Activated CD4-positive, alpha-beta memory T cell treated with anti-CD3 and anti-CD28 coated beads, Interleukin-2, amount 10 ng/mL, durations not matched to agents 7 days and 5 days (primary cell): Measurements from ENCODE around the gene ADRB2. TPM values are rescaled to one million over a fixed set of nuclear protein-coding genes. Genes with fewer than 3 reads are reported as not detected.

Experiments
- CTCF ChIA-PET: fragments of 350-600 bp; sonication (Branson Sonifier 250); formaldehyde crosslinking; loops from one replicate; lab custom pipeline; 2021; ENCODE audit warnings: antibody characterized with exemption, inconsistent platforms; lab: Charles Lee
- POLR2A ChIA-PET: fragments of 350-600 bp; sonication (Branson Sonifier 250); formaldehyde crosslinking; loops from one replicate; lab custom pipeline; 2021; ENCODE audit warnings: antibody characterized with exemption; lab: Charles Lee
- DNase-seq: peaks from one replicate; pipeline ENCODE4 v3.0.0-alpha.2; 2020
- H3K27ac Mint-ChIP-seq: one replicate; pipeline ENCODE4 v1.8.0; 2021; ENCODE audit warnings: mild to moderate bottlenecking, mixed read lengths
- H3K27me3 Mint-ChIP-seq: one replicate; pipeline ENCODE4 v1.8.0; 2021; ENCODE audit warnings: mixed read lengths
- H3K36me3 Mint-ChIP-seq: one replicate; pipeline ENCODE4 v1.8.0; 2021; ENCODE audit warnings: low read depth, mixed read lengths
- H3K4me1 Mint-ChIP-seq: one replicate; pipeline ENCODE4 v1.8.0; 2021; ENCODE audit warnings: mixed read lengths
- H3K4me3 Mint-ChIP-seq: one replicate; pipeline ENCODE4 v1.8.0; 2021; ENCODE audit warnings: mild to moderate bottlenecking, mixed read lengths
- H3K9me3 Mint-ChIP-seq: one replicate; pipeline ENCODE4 v1.8.0; 2021; ENCODE audit warnings: mixed read lengths
- total RNA-seq, 2 experiments: library from RNA; stranded (reverse); gene quantifications; one replicate each; pipeline ENCODE4 v1.2.3, GENCODE V29; 2021

ADRB2 gene
- total RNA-seq = 1 to 10 TPM; 6.7 to 6.9 TPM

DNA sequence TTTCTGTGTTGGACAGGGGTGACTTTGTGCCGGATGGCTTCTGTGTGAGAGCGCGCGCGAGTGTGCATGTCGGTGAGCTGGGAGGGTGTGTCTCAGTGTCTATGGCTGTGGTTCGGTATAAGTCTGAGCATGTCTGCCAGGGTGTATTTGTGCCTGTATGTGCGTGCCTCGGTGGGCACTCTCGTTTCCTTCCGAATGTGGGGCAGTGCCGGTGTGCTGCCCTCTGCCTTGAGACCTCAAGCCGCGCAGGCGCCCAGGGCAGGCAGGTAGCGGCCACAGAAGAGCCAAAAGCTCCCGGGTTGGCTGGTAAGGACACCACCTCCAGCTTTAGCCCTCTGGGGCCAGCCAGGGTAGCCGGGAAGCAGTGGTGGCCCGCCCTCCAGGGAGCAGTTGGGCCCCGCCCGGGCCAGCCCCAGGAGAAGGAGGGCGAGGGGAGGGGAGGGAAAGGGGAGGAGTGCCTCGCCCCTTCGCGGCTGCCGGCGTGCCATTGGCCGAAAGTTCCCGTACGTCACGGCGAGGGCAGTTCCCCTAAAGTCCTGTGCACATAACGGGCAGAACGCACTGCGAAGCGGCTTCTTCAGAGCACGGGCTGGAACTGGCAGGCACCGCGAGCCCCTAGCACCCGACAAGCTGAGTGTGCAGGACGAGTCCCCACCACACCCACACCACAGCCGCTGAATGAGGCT is at the start of gene ADRB2:
Gene ADRB2 (plus strand): TSS at position 559 of the 686 bp plus-strand sequence. CDS start 221 bp downstream, outside the sequence.
- DNase-seq = peak; percentile 95
- peak within 1 kb of the TSS; percentile 85 for H3K27ac Mint-ChIP-seq
- H3K4me3 Mint-ChIP-seq = peak within 1 kb of the TSS; percentile 78
- ChIA-PET CTCF (interaction anchor here (1.0 to 1.5 kb wide), 5 partner anchors 21 to 131 kb away, joined by 3 to 9 read pairs (median 6); no protein-coding TSS in a partner anchor), POLR2A (interaction anchor here (0.8 to 3.7 kb wide), 17 partner anchors 9 to 520 kb away, joined by 3 to 58 read pairs (median 4); partner anchors contain the start of gene FBXO38)
- no peaks in the 10 kb centered on the region for H3K9me3 Mint-ChIP-seq
- peaks cover 36% of the 10 kb centered on the region for H3K27me3 Mint-ChIP-seq
- peaks cover 12% of the 10 kb centered on the region for H3K36me3 Mint-ChIP-seq
- H3K4me1 Mint-ChIP-seq = peaks cover 55% of the 10 kb centered on the region

DNA sequence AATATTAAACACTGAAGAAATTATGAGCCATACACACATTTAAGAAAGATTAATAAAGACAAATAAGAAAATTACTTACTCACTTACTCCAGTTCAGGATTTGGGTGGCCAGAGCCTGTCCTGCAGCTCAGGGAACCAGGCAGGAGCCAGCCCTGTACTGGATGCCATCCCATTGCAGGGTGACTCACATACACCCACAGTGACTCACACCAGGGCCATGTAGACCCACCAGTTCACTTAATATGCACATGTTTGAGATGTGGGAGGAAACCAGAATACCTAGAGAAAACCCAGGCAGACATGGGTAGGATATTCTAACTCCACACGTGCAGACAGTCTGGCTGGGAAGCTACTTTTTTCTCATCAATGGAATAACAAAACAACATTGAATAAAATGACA is 49.6 kb upstream of the ADRB2 start:
- no peak overlapping the region for H3K27ac Mint-ChIP-seq

DNA sequence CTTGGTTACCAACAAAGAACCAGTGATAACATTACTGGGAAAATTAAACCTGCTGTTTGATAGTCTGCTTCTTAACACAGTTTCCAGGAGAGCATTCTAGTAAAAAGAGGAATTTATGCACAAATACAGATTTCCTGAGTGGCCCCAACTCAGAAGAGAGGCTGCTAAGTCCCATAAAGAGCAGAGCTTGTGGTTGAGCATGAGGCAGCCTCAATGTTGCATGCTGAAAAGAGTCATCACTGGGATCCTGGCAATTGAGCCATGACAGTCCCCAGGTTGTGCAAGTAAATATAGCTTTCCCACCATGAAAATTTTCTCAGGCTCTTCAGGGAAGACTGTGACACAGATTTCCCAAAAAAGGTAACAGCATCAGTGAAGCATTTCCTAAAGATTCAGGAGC is 47.5 kb upstream of the ADRB2 start:
- ChIA-PET CTCF (no interaction called here), POLR2A (no interaction called here)
- Mint-ChIP-seq H3K27me3 (peaks cover 17% of the 10 kb centered on the region), H3K27ac (no peak overlapping the region), H3K4me3 (no peak overlapping the region), H3K9me3 (no peaks in the 10 kb centered on the region), H3K36me3 (no peaks in the 10 kb centered on the region), H3K4me1 (no peaks in the 10 kb centered on the region)
- DNase-seq = no peak

More for the DNA sequence above, 49.6 kb upstream of the ADRB2 start:
- Mint-ChIP-seq H3K4me1 (no peaks in the 10 kb centered on the region), H3K9me3 (no peaks in the 10 kb centered on the region), H3K27me3 (peaks cover 22% of the 10 kb centered on the region), H3K4me3 (no peak overlapping the region), H3K36me3 (no peaks in the 10 kb centered on the region)
- ChIA-PET POLR2A (no interaction called here), CTCF (interaction anchor here (0.9 kb wide), 1 partner anchor 46 kb away, joined by 3 read pairs; no protein-coding TSS in a partner anchor)
- DNase-seq = no peak

DNA sequence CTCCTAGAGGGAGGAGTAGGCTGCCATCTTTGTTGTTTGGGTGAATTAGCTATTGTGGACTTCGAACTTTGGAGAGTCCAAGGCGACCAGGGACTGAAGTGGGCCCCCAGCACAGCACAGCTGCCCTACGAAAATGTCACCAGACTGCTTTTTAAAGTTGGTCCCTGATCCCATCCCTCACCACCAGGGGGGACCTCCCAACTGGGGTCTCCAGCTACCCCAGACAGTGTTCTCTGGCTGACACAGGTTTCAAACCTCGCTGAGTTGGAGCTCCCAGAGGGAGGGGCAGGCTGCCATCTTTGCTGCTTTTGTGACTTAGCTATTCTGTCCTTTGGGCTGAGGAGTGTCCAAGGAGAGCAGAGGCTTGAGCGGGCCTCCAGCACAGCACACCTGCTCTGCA is 45.7 kb upstream of the ADRB2 start:
- no peaks in the 10 kb centered on the region for H3K36me3 Mint-ChIP-seq
- H3K27ac Mint-ChIP-seq = no peak overlapping the region
- POLR2A ChIA-PET = interaction anchor here (1.0 kb wide), 1 partner anchor 9 kb away, joined by 3 read pairs; no protein-coding TSS in a partner anchor
- DNase-seq = no peak
- H3K9me3 Mint-ChIP-seq = no peaks in the 10 kb centered on the region
- H3K4me1 Mint-ChIP-seq = no peaks in the 10 kb centered on the region
- H3K27me3 Mint-ChIP-seq = peaks cover 23% of the 10 kb centered on the region
- no peak overlapping the region for H3K4me3 Mint-ChIP-seq
- CTCF ChIA-PET = interaction anchor here (1.0 to 1.9 kb wide), 3 partner anchors 8 to 24 kb away, joined by 3 to 6 read pairs (median 6); no protein-coding TSS in a partner anchor

DNA sequence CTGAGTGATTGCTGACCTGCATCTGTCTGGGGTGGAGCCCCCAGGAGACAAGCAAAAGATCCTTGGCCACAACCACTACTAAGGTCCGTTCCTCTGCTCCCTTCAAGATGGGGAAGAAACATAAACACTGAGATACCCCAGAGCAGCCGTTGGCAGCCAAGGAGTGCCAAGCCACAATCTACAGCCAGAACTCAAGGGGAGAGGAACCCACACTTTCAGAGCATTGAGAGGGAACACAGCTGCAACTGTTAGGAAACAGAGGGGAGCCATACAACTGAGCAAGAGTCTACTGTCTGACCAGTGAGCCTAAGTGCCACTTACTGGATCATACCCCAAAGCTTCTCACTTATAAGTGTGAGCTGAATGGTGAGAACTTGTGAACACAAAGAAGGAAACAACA is 44.6 kb upstream of the ADRB2 start:
- H3K27me3 Mint-ChIP-seq = peaks cover 26% of the 10 kb centered on the region
- no peak overlapping the region for H3K4me3 Mint-ChIP-seq
- no peak for DNase-seq
- H3K27ac Mint-ChIP-seq = no peak overlapping the region
- H3K9me3 Mint-ChIP-seq = no peaks in the 10 kb centered on the region
- CTCF ChIA-PET = no interaction called here
- H3K36me3 Mint-ChIP-seq = no peaks in the 10 kb centered on the region
- POLR2A ChIA-PET = no interaction called here
- no peaks in the 10 kb centered on the region for H3K4me1 Mint-ChIP-seq

DNA sequence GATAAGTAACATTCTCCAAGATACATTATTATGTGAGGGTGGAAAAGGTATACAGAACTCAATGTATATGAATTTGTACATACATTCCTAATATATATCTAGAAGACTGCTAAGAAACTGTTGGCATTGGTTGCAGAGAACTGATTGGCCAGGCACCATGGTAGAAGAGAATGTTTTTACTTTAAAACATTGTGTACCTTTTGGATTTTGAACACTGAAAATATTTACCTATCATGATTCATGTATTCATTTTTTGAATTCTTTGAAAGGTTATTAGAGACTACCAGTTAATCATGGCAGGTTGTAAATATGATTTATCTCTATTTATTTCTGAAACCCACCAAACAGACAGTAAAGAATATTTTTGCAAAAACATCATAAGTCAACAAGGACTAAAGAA is 41.2 kb upstream of the ADRB2 start:
- CTCF ChIA-PET = no interaction called here
- Mint-ChIP-seq H3K9me3 (no peaks in the 10 kb centered on the region), H3K4me3 (no peak overlapping the region), H3K27ac (no peak overlapping the region), H3K4me1 (no peaks in the 10 kb centered on the region), H3K36me3 (no peaks in the 10 kb centered on the region), H3K27me3 (peaks cover 31% of the 10 kb centered on the region)
- no peak for DNase-seq
- POLR2A ChIA-PET = no interaction called here

DNA sequence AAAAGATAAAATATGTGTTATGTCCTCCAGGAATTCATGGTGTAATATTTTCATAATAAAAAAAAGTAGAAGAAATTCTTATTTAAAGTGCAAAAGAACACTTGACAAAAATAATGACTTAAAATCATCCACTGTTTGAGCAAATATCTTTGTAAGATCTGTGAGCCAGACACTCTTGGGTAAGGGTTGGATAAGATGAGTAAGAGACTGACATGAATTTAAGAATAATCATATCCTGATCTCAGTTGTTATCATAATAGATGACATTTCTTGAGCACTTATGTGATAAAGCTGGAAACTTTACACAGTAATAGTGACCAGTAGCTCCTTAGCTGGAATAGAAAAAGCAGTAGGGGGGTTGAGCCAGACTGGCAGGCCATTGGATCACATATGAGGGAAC is 40.0 kb upstream of the ADRB2 start:
- H3K9me3 Mint-ChIP-seq = no peaks in the 10 kb centered on the region
- H3K27ac Mint-ChIP-seq = no peak overlapping the region
- ChIA-PET CTCF (interaction anchor here (0.7 to 1.0 kb wide), 2 partner anchors 45 to 56 kb away, joined by 3 to 4 read pairs; no protein-coding TSS in a partner anchor), POLR2A (no interaction called here)
- no peaks in the 10 kb centered on the region for H3K36me3 Mint-ChIP-seq
- no peak for DNase-seq
- peaks cover 10% of the 10 kb centered on the region for H3K4me1 Mint-ChIP-seq
- H3K27me3 Mint-ChIP-seq = peaks cover 32% of the 10 kb centered on the region
- no peak overlapping the region for H3K4me3 Mint-ChIP-seq

DNA sequence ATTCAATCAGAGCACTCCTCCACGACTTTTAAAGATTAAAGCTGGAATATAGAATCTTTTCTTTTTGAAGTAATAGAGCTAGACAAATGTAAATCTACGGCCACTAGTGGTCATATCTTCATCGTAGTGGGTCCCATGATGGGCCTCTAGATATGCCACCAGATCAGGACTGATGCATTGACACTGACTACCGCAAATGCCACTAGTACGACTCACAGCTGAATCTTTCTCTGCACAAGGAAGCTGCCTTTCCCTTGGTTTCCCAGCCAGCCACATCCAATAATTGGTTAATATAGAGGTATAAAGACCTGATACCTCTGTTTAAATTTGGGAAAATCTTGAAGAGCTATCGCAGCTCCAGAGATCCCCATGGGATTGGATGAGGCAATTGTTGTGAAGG is 37.8 kb upstream of the ADRB2 start:
- Mint-ChIP-seq H3K36me3 (no peaks in the 10 kb centered on the region), H3K4me1 (peaks cover 29% of the 10 kb centered on the region), H3K27me3 (peaks cover 25% of the 10 kb centered on the region), H3K4me3 (no peak overlapping the region), H3K9me3 (no peaks in the 10 kb centered on the region), H3K27ac (no peak overlapping the region)
- DNase-seq = no peak
- POLR2A ChIA-PET = no interaction called here
- CTCF ChIA-PET = interaction anchor here (1.3 to 2.1 kb wide), 3 partner anchors 8 to 56 kb away, joined by 3 to 6 read pairs (median 4); no protein-coding TSS in a partner anchor

DNA sequence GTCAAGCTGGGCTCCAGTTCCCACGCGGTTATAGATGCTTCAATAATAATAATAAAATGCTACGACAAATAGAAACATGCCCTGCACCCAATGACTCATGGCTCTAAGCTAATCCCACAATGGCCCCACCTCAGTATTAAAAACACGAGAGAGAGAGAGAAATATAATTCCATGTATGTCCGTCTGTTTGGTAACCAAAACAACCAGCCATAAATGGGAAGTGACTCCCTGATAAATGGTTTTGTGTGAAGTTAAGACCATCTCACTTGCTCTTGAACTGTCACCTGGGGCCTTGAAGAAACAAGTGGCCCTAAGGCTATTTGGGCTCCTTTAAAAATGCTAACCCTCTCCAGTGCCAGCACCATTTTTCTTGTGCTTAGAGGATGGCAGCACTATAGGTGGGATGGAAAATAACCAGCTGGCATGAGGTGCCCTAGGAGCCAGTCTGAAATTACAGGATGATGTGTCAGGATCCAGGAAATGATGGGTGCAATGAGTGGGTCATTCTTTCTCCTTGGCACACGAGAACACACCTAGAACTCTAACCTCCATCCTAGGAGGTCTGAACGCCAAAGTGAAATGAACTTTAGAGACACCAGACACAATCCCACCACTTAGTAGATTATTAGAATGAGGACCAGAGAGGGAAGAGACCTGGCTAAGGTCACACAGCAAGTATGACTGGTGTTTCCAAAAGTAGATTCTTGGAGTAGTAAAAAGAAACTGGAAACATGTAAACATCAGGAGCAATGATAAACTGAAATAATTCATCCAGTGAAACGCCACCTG is 35.7 kb upstream of the ADRB2 start:
- no peaks in the 10 kb centered on the region for H3K9me3 Mint-ChIP-seq
- H3K27ac Mint-ChIP-seq = no peak overlapping the region
- H3K4me1 Mint-ChIP-seq = peaks cover 36% of the 10 kb centered on the region
- CTCF ChIA-PET = interaction anchor here (0.5 to 1.4 kb wide), 6 partner anchors 37 to 672 kb away, joined by 3 to 5 read pairs (median 4); no protein-coding TSS in a partner anchor
- DNase-seq = no peak
- POLR2A ChIA-PET = interaction anchor here (1.1 to 1.9 kb wide), 2 partner anchors 35 to 43 kb away, joined by 3 to 5 read pairs; partner anchors contain the start of gene ADRB2
- no peak overlapping the region for H3K4me3 Mint-ChIP-seq
- H3K27me3 Mint-ChIP-seq = peaks cover 18% of the 10 kb centered on the region
- no peaks in the 10 kb centered on the region for H3K36me3 Mint-ChIP-seq

DNA sequence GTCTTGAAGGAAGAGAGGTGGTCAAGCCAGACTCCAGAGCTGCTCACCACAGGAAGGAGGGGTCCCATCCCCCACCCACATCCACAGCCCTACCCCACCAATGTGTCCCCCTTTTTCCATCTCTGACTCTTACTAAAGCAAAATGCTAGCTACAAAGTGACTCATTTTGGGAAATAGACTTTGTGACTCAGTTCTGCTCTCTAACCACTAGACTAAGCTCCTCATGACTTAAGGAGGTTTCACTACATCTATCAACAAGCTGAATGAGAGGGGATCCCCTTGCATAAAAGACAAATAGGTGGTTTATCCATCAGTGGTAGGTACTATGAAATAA is 35.1 kb upstream of the ADRB2 start:
- peak; percentile 38 for DNase-seq
- Mint-ChIP-seq H3K27ac (no peak overlapping the region), H3K9me3 (no peaks in the 10 kb centered on the region), H3K4me1 (peaks cover 36% of the 10 kb centered on the region), H3K27me3 (peaks cover 20% of the 10 kb centered on the region), H3K4me3 (no peak overlapping the region), H3K36me3 (no peaks in the 10 kb centered on the region)
- POLR2A ChIA-PET = interaction anchor here (1.1 to 1.9 kb wide), 2 partner anchors 35 to 43 kb away, joined by 3 to 5 read pairs; partner anchors contain the start of gene ADRB2
- CTCF ChIA-PET = interaction anchor here (0.5 to 1.3 kb wide), 5 partner anchors 37 to 671 kb away, joined by 3 to 5 read pairs (median 4); no protein-coding TSS in a partner anchor

DNA sequence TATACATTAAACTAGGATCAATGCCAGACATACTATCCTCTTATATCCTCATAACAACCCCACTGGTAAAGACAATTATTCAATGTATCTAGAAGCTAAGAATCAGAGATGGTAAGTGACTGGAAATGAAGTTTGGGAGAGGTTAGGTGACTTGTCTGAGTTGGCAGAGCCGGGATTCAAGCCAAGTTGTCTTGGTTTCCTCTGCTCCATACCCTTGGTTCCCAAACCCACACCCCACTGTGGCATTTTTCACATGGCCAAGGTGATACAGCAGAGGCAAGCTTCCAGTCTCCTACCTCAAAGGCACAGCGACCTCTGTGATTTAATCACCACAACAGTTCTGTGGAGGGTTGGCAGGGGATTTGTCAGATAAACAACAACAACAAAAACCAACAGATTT is 34.7 kb upstream of the ADRB2 start:
- Mint-ChIP-seq H3K27ac (no peak overlapping the region), H3K4me3 (no peak overlapping the region), H3K9me3 (no peaks in the 10 kb centered on the region), H3K4me1 (peaks cover 36% of the 10 kb centered on the region), H3K27me3 (peaks cover 18% of the 10 kb centered on the region), H3K36me3 (no peaks in the 10 kb centered on the region)
- no peak for DNase-seq
- POLR2A ChIA-PET = interaction anchor here (1.1 to 1.9 kb wide), 2 partner anchors 34 to 42 kb away, joined by 3 to 5 read pairs; partner anchors contain the start of gene ADRB2
- CTCF ChIA-PET = interaction anchor here (1.0 to 1.4 kb wide), 6 partner anchors 19 to 166 kb away, joined by 3 to 5 read pairs (median 4); no protein-coding TSS in a partner anchor

DNA sequence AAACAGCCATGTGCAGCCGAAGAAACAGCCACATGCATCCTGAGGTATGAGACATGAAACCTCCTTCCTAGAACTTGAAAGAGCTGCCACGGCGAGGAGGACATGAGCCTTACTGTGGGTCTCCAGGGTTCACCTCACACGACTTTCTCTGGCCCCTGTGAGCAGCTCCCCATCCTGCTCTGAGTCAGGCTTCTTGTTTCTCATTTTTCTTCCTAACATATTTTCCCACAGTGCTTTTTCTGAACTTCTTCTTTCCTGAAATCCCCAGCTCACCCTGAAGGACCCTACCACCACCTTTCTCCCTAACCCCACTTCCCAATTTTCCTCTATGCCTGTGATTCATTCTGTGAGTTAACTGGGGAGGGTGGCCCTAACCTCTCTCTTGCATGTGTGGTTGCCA is 33.7 kb upstream of the ADRB2 start:
- ChIA-PET POLR2A (interaction anchor here (1.4 to 1.9 kb wide), 3 partner anchors 15 to 57 kb away, joined by 3 to 5 read pairs (median 4); partner anchors contain the start of gene ADRB2), CTCF (interaction anchor here (1.0 to 1.4 kb wide), 3 partner anchors 18 to 165 kb away, joined by 3 to 4 read pairs (median 3); no protein-coding TSS in a partner anchor)
- DNase-seq = no peak
- no peaks in the 10 kb centered on the region for H3K36me3 Mint-ChIP-seq
- H3K4me1 Mint-ChIP-seq = peaks cover 36% of the 10 kb centered on the region
- H3K4me3 Mint-ChIP-seq = no peak overlapping the region
- peaks cover 15% of the 10 kb centered on the region for H3K27me3 Mint-ChIP-seq
- H3K27ac Mint-ChIP-seq = no peak overlapping the region
- no peaks in the 10 kb centered on the region for H3K9me3 Mint-ChIP-seq
